ENCODE measurements around the gene ZNF555.
"Not testable (repeated sequence)": the region's sequence is repeated elsewhere in the genome, so short reads cannot be mapped to it uniquely, and the experiment has no call there.

ZNF555 gene

DNA sequence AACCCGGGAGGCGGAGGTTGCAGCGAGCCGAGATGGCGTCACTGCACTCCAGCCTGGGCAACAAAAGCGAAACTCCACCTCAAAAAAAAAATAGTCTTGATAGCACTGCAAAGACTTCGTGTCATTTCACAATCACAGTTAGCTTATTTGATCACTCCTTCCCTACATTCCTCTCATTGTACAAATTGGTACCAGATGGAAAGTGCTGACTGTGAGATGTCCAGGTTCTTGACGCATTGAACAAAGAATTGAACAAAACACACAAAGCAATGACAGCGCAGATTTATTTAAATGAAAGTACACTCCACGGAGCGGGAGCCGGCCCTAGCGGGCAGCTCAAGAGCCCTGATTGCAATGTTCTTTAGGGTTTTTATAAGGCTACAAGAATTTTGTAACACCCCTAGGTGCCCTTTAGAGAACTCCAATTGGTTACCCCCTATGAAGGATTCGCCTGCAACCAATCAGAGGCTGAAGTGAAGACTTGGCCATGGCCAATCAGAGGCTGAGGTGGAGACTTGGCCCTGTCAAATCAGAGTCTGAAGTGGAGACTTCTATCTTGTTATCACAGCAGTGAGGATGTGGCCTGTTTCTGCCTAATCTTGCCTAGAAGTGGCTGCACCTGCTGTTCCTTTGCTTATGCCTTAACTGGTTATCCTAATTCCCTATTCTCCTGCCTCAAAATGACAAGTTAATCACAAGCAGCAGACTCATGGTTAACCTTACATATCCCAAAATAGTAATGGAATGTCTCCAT is 42.6 kb downstream of the ZNF555 start:
- Histone ChIP-seq H3K36me3 (ENCODE audit: control insufficient read depth, insufficient read depth, low read length) (no peaks in the 10 kb centered on the region), H3K4me1 (ENCODE audit: control insufficient read depth, insufficient read depth, low read length) (no peaks in the 10 kb centered on the region), H3K27ac (ENCODE audit: low read depth, low read length) (no peak overlapping the region), H3K27me3 (ENCODE audit: control insufficient read depth, insufficient read depth, low read length) (no peaks in the 10 kb centered on the region), H3K9ac (ENCODE audit: low read length) (no peak overlapping the region), H3K9me3 (ENCODE audit: control insufficient read depth, insufficient read depth, low read depth, low read length) (peaks cover 15% of the 10 kb centered on the region), H3K4me3 (ENCODE audit: low read depth, low read length) (no peak overlapping the region)

DNA sequence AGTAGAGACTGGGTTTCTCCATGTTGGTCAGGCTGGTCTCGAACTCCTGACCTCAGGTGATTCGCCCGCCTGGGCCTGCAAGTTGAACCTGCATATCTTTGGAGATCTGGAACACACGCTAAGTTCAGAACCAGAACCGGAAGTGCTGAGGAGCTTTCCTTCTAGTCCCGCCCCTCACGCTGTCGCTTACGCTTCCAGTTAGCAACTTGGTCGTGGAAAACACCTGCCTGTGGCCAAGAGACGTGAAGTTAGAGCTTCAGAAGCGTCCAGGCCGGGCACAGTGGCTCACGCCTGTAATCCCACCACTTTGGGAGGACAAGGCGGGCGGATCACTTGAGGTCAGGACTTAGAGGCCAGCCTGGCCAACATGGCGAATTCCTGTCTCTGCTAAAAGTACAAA is 44.5 kb downstream of the ZNF555 start:
- Histone ChIP-seq H3K9ac (ENCODE audit: low read length) (no peak overlapping the region), H3K9me3 (ENCODE audit: control insufficient read depth, insufficient read depth, low read depth, low read length) (peaks cover 7% of the 10 kb centered on the region), H3K4me1 (ENCODE audit: control insufficient read depth, insufficient read depth, low read length) (no peaks in the 10 kb centered on the region), H3K4me3 (ENCODE audit: low read depth, low read length) (no peak overlapping the region), H3K27me3 (ENCODE audit: control insufficient read depth, insufficient read depth, low read length) (no peaks in the 10 kb centered on the region), H3K36me3 (ENCODE audit: control insufficient read depth, insufficient read depth, low read length) (no peaks in the 10 kb centered on the region), H3K27ac (ENCODE audit: low read depth, low read length) (no peak overlapping the region)

DNA sequence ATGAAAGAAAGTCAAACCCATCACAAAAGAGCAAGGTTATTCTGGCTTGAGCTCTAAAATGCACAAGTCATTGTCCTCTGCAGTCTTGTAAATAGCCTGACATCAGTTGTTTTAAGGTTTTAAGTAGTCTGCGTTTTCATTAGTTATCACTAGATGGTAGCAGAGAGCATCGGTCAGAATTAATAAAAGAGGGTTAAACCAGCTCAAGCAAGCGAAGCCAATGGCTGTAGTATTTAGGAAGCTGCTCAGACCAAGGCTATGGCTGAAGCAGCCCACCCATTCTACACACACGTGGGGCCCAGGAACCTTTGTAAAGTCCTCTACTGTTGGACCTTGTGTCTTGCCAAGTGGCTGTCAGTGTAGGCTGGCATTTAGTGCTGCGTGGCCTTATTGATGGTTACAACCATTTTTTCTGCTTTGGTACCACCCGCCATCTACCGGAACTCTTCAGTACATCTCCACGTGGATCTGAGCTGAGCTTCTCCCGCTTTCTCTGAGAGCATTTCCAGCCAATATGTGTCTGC is 46.2 kb downstream of the ZNF555 start:
- H3K4me3 ChIP-seq (ENCODE audit: low read depth, low read length): no peak overlapping the region

DNA sequence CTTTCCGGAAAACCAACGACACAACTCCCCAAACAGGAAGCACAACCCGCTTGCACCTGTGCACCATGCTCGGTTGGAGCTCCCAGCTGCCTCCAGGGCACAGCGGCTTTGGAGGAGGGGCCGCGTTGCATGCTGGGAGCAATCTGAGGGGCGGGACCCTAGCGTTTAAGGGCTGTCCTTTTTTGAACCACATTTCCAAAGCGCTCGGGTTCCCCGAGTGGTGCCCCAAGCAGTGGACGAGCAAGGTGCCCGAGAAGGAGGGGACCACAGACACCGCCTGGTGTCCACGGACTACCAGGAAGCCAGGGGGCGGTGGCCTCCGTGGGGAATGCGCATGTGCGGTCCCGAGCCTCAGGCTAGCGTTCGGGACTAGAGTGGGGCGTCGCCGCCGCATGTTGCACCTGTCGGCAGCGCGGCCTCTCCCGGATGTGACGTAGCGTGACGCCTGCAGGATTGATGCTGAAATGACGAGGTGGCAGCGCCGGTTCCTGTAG is 47.5 kb downstream of the ZNF555 start:
- peaks cover 5% of the 10 kb centered on the region; the same call in 1 of the 2 replicates for H3K9me3 ChIP-seq (ENCODE audit: control insufficient read depth, insufficient read depth, low read depth, low read length)
- H3K4me1 ChIP-seq (ENCODE audit: control insufficient read depth, insufficient read depth, low read length): no peaks in the 10 kb centered on the region
- no peak overlapping the region for H3K27ac ChIP-seq (ENCODE audit: low read depth, low read length)
- H3K27me3 ChIP-seq (ENCODE audit: control insufficient read depth, insufficient read depth, low read length): no peaks in the 10 kb centered on the region
- no peak overlapping the region for H3K4me3 ChIP-seq (ENCODE audit: low read depth, low read length)
- H3K36me3 ChIP-seq (ENCODE audit: control insufficient read depth, insufficient read depth, low read length): no peaks in the 10 kb centered on the region
- no peak overlapping the region for H3K9ac ChIP-seq (ENCODE audit: low read length)

More for the DNA sequence above, 46.2 kb downstream of the ZNF555 start:
- Histone ChIP-seq H3K27ac (ENCODE audit: low read depth, low read length) (no peak overlapping the region), H3K9me3 (ENCODE audit: control insufficient read depth, insufficient read depth, low read depth, low read length) (peaks cover 3% of the 10 kb centered on the region), H3K36me3 (ENCODE audit: control insufficient read depth, insufficient read depth, low read length) (no peaks in the 10 kb centered on the region), H3K27me3 (ENCODE audit: control insufficient read depth, insufficient read depth, low read length) (no peaks in the 10 kb centered on the region), H3K9ac (ENCODE audit: low read length) (no peak overlapping the region), H3K4me1 (ENCODE audit: control insufficient read depth, insufficient read depth, low read length) (no peaks in the 10 kb centered on the region)

DNA sequence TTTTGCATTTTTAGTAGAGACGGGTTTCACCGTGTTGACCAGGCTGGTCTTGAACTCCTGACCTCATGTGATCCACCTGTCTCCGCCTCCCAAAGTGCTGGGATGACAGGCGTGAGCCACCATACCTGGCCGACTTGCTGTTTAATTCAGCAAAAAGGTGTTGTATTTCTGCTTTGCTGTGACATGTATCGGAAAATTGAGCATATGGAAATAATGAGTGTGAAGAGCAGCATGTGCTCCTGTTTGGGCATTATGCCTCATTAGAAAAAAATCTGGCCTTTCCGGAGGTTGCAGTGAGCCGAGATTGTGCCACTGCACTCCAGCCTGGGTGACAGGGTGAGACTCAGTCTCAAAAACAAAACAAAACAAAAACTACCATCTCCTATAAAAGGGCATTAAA is 49.3 kb downstream of the ZNF555 start:
- H3K27ac ChIP-seq (ENCODE audit: low read depth, low read length); H3K9ac ChIP-seq (ENCODE audit: low read length); H3K4me1 ChIP-seq (ENCODE audit: control insufficient read depth, insufficient read depth, low read length); H3K4me3 ChIP-seq (ENCODE audit: low read depth, low read length); H3K36me3 ChIP-seq (ENCODE audit: control insufficient read depth, insufficient read depth, low read length); H3K27me3 ChIP-seq (ENCODE audit: control insufficient read depth, insufficient read depth, low read length); H3K9me3 ChIP-seq (ENCODE audit: control insufficient read depth, insufficient read depth, low read depth, low read length): not testable (repeated sequence)

DNA sequence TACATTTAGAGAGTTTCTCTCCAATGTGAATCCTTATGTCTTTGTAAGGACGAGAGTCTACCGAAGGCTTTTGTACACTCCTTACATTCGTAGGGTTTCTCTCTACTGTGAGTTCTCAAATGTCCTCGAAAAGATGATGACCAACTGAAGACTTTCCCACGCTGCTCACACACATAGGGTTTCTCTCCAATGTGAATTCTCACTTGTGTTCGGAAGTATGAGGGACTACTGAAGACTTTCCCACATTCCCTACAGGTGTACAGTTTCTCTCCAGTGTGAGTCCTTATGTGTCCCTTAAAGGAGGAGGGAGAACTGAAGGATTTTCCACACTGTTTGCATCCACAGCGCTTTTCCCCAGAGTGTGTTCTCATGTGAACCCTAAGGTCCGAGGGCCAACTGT is 55.4 kb downstream of the ZNF555 start:
- no peak overlapping the region for H3K27ac ChIP-seq (ENCODE audit: low read depth, low read length)
- H3K9ac ChIP-seq (ENCODE audit: low read length): no peak overlapping the region
- no peaks in the 10 kb centered on the region for H3K4me1 ChIP-seq (ENCODE audit: control insufficient read depth, insufficient read depth, low read length)
- no peak overlapping the region for H3K4me3 ChIP-seq (ENCODE audit: low read depth, low read length)
- H3K27me3 ChIP-seq (ENCODE audit: control insufficient read depth, insufficient read depth, low read length): no peaks in the 10 kb centered on the region
- no peaks in the 10 kb centered on the region for H3K36me3 ChIP-seq (ENCODE audit: control insufficient read depth, insufficient read depth, low read length)
- H3K9me3 ChIP-seq (ENCODE audit: control insufficient read depth, insufficient read depth, low read depth, low read length): peaks cover 24% of the 10 kb centered on the region

DNA sequence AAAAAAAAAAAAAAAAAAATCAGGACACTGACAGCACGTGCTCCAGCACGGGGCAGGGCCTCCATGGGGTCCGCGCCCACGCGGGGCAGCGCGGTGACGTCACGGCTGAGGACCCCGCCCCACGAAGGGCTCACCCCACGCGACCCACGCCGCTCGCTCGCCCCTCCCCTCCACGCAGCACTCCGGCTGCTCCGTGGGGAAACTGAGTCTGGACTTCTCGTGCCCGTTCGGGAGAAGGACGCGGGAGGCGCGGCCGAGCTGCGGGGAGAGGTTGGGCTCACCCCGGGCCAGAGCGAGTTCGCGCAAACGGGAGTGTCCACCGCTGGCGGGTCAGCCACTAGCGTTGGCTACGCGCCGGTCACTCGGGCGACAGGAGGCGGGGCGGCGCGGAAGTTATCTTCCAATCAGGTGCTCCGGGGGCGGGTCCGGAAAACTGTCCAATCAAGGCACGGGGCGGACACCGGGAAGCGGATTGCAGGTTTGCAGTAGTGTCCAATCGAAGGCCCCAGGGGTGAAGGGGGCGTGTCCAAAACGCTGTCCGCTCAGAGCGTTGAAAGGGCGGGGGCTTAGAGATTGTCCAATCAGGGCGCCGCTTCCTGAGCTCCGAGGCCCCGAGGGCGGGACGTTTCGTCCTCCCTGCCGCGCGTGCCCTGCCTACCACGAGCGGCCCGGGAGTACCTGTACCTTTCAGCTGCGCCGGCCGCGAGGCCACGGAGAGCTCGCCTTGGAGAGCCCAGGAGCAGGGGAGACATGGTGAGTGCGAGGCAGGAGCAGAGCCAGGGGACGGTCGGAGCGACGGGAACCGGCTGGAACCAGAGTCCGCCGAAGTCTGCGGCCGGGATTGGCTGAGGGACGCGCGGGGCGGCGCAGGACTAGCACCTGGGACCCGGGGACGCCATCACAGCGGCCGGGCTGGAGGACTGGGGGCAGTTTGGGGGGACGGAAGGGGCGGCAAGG is 59.3 kb downstream of the ZNF555 start, which contains the start of gene ZNF57:
Gene ZNF57, plus strand, starts transcription at position 633 of the 957 bp plus-strand sequence. Its CDS starts 118 bp downstream, at position 751.
- no peaks in the 10 kb centered on the region for H3K36me3 ChIP-seq (ENCODE audit: control insufficient read depth, insufficient read depth, low read length)
- peaks cover 22% of the 10 kb centered on the region for H3K9me3 ChIP-seq (ENCODE audit: control insufficient read depth, insufficient read depth, low read depth, low read length)
- H3K4me3 ChIP-seq (ENCODE audit: low read depth, low read length): peak within 1 kb of the TSS; percentile 99
- H3K9ac ChIP-seq (ENCODE audit: low read length): peak within 1 kb of the TSS; percentile 88
- H3K27ac ChIP-seq (ENCODE audit: low read depth, low read length): peak within 1 kb of the TSS; percentile 70; the same call in 1 of the 2 replicates
- H3K27me3 ChIP-seq (ENCODE audit: control insufficient read depth, insufficient read depth, low read length): no peaks in the 10 kb centered on the region
- H3K4me1 ChIP-seq (ENCODE audit: control insufficient read depth, insufficient read depth, low read length): no peaks in the 10 kb centered on the region

DNA sequence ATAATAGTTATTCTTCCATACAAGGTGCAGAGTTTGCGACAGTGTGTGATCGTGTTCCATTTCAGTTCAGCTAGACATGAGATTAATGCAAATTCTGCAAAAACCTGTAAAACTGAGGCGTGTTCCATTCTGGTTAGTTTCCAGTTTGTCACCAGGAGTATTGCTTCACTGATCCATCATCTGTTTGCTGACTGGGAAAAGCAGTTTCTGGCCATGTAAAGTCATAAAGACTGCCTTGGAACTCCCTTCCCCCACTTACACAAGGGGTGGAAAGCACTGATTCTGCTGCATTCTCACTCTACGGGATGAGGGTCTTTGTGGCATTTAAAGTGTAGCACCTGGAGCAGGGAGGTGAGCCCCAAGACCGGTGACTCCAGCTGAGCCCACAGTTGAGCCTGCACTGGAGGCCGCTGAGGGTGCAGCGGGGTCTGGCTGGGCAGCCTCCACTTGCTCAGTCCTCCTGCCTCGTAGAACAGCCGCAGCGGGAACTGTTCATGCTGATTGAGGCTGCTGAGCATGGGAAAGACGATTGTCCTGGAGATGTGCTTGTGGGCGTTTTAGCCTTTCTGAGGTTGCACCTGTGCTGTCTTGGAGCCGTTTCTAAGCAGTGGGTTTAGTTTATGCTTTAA is 61.4 kb downstream of the ZNF555 start:
- no peak overlapping the region for H3K9ac ChIP-seq (ENCODE audit: low read length)
- H3K4me1 ChIP-seq (ENCODE audit: control insufficient read depth, insufficient read depth, low read length): no peaks in the 10 kb centered on the region; the same call in 1 of the 2 replicates

DNA sequence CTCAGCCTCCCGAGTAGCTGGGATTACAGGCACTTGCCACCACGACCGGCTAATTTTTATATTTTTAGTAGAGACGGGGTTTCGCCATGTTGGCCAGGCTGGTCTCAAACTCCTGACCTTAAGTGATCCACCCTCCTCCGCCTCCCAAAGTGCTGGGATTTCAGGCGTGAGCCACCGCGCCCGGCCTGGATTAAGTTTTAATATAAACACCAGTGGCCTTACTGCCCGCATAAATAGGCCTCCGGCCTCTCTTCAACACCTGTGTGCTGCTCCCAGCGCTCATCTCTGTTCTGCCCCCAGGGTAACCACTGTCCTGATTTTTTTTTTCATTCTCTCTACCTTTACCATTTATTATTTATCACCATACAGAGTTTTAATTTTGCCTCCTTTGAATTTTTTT is 62.1 kb downstream of the ZNF555 start:
- not testable (repeated sequence) for H3K27ac ChIP-seq (ENCODE audit: low read depth, low read length); H3K36me3 ChIP-seq (ENCODE audit: control insufficient read depth, insufficient read depth, low read length); H3K9ac ChIP-seq (ENCODE audit: low read length); H3K4me3 ChIP-seq (ENCODE audit: low read depth, low read length); H3K27me3 ChIP-seq (ENCODE audit: control insufficient read depth, insufficient read depth, low read length); H3K4me1 ChIP-seq (ENCODE audit: control insufficient read depth, insufficient read depth, low read length)
- H3K9me3 ChIP-seq (ENCODE audit: control insufficient read depth, insufficient read depth, low read depth, low read length): peaks cover 12% of the 10 kb centered on the region; the same call in 1 of the 2 replicates

More for the DNA sequence above, 61.4 kb downstream of the ZNF555 start:
- H3K27me3 ChIP-seq (ENCODE audit: control insufficient read depth, insufficient read depth, low read length): no peaks in the 10 kb centered on the region
- H3K27ac ChIP-seq (ENCODE audit: low read depth, low read length): no peak overlapping the region
- peaks cover 11% of the 10 kb centered on the region; the same call in 1 of the 2 replicates for H3K9me3 ChIP-seq (ENCODE audit: control insufficient read depth, insufficient read depth, low read depth, low read length)
- no peaks in the 10 kb centered on the region for H3K36me3 ChIP-seq (ENCODE audit: control insufficient read depth, insufficient read depth, low read length)
- no peak overlapping the region; the same call in 1 of the 2 replicates for H3K4me3 ChIP-seq (ENCODE audit: low read depth, low read length)

DNA sequence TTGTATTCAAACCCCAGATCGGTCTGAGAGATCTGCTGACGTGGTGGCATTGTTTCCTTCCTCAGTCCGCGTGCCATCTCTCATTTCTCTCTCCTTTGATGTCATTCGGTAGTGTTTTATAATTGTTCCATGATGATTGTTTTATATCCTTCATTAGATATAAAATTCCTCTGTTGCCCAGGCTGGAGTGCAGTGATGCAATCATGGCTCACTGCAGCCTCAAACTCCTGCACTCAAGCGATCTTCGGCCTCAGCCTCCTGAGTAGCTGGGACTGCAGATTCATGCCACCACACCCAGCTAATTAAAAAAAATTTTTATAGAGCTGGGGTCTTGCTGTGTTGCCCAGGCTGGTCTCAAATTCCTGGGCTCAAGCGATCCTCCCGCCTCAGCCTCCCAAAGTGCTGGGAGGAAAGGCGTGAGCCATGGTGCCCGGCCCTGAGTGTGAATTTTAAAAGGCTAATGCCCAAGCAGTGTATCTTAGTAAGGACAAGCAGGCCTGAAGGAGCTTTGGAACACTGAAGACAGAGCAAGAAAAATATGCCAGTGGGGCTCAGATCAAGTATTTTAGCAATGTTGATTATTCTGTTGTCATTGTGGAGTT is 64.7 kb downstream of the ZNF555 start:
- H3K9me3 ChIP-seq (ENCODE audit: control insufficient read depth, insufficient read depth, low read depth, low read length): peaks cover 20% of the 10 kb centered on the region; the same call in 1 of the 2 replicates
- H3K36me3 ChIP-seq (ENCODE audit: control insufficient read depth, insufficient read depth, low read length): no peaks in the 10 kb centered on the region
- no peak overlapping the region for H3K9ac ChIP-seq (ENCODE audit: low read length)
- no peaks in the 10 kb centered on the region for H3K27me3 ChIP-seq (ENCODE audit: control insufficient read depth, insufficient read depth, low read length)
- H3K4me1 ChIP-seq (ENCODE audit: control insufficient read depth, insufficient read depth, low read length): no peaks in the 10 kb centered on the region; the same call in 1 of the 2 replicates
- no peak overlapping the region for H3K27ac ChIP-seq (ENCODE audit: low read depth, low read length)
- no peak overlapping the region for H3K4me3 ChIP-seq (ENCODE audit: low read depth, low read length)

Data from HUES6 (cell line).